Lower leg skin (tissue), 4 donors: ENCODE measurements around the gene WDR18. TPM values are rescaled to one million over a fixed set of nuclear protein-coding genes. Genes with fewer than 3 reads are reported as not detected.
"Not testable (repeated sequence)": the region's sequence is repeated elsewhere in the genome, so short reads cannot be mapped to it uniquely, and the experiment has no call there.

ENCODE experiments used
- DNase-seq, 2 donors: peaks; one replicate each; pipeline ENCODE4 v3.0.0-alpha.2; 2019; ENCODE audit warnings: low spot score in 2 of 2
- H3K4me3 ChIP-seq: fragments of 200-600 bp; sonication (generic); 2 replicates; pipeline ENCODE4 v1.5.1; 2017; ENCODE audit warnings: mild to moderate bottlenecking, low read depth; ENCODE audit not compliant: poor library complexity, severe bottlenecking
- CTCF ChIP-seq, 3 donors: fragments of 450-650 bp; IDR thresholded peaks; one replicate each; pipeline ENCODE4 v1.5.1; 2016; ENCODE audit warnings: antibody characterized with exemption in 3 of 3, mild to moderate bottlenecking in 3 of 3, moderate library complexity in 2 of 3
- POLR2A ChIP-seq, 2 donors: fragments of 450-650 bp; IDR thresholded peaks; one replicate each; pipeline ENCODE4 v1.6.1; 2016 to 2017; ENCODE audit warnings: antibody characterized with exemption in 2 of 2, mild to moderate bottlenecking in 1 of 2, moderate library complexity in 1 of 2
- WGBS, 2 donors: methylation state at CpG; one replicate each; pipeline ENCODE4 v1.1.5; 2018; 5-methylcytosine and 5-hydroxymethylcytosine counted together
- intact Hi-C: fragments of 100-400 bp; cut with DNase I; formaldehyde crosslinking; loops from one replicate; pipeline ENCODE4 v1.15.0; 2023; ENCODE audit warnings: low total_unique reads
- total RNA-seq, 4 donors: library from RNA; depleted of rRNA; stranded (reverse); fragments of >200 nt; gene quantifications; one replicate each; pipeline ENCODE4 v1.1.0, GENCODE V29; 2016

The WDR18 gene
- total RNA-seq, 4 donors from 2014 or later = 29.0 to 66.9 (median 39.9) TPM

GRCh38 chr19:953445-954271 lies 30.5 kb upstream of the WDR18 start:
- no peak overlapping the region for H3K4me3 ChIP-seq
- TF ChIP-seq POLR2A (IDR thresholded peaks at IDR 0.05) = no peak
- TF ChIP-seq CTCF (IDR thresholded peaks at IDR 0.05) = no peak
- 56 to 59% methylated on average over 31 to 33 of the region's 33 CpGs for WGBS, 2 donors

GRCh38 chr19:954272-954671 lies 29.9 kb upstream of the WDR18 start:
- WGBS, 2 donors = 82 to 84% methylated on average over 13 to 14 of the region's 14 CpGs
- DNase-seq = no peak
- intact Hi-C loops = no loop called here

More at GRCh38 chr19:953445-954271, 30.5 kb upstream of the WDR18 start:
- intact Hi-C loops = no loop called here
- no peak for DNase-seq

GRCh38 chr19:954672-955494 lies 29.3 kb upstream of the WDR18 start:
- no peak for DNase-seq
- TF ChIP-seq CTCF (IDR thresholded peaks at IDR 0.05) = no peak
- TF ChIP-seq POLR2A (IDR thresholded peaks at IDR 0.05) = no peak
- no peak overlapping the region for H3K4me3 ChIP-seq
- intact Hi-C loops = no loop called here
- WGBS, 2 donors = 86 to 89% methylated on average over 32 to 42 of the region's 43 CpGs

More at GRCh38 chr19:954272-954671, 29.9 kb upstream of the WDR18 start:
- no peak for TF ChIP-seq POLR2A (IDR thresholded peaks at IDR 0.05)
- TF ChIP-seq CTCF (IDR thresholded peaks at IDR 0.05) = no peak
- no peak overlapping the region for H3K4me3 ChIP-seq

GRCh38 chr19:955803-956765 lies 28.1 kb upstream of the WDR18 start:
- no peak for TF ChIP-seq CTCF (IDR thresholded peaks at IDR 0.05)
- no peak for TF ChIP-seq POLR2A (IDR thresholded peaks at IDR 0.05)
- intact Hi-C loops = no loop called here
- no peak for DNase-seq

GRCh38 chr19:956766-957440 lies 27.2 kb upstream of the WDR18 start:
- 46 to 68% methylated on average over 20 to 25 of the region's 27 CpGs for WGBS, 2 donors
- DNase-seq = no peak
- H3K4me3 ChIP-seq = no peak overlapping the region
- no peak for TF ChIP-seq POLR2A (IDR thresholded peaks at IDR 0.05)
- no peak for TF ChIP-seq CTCF (IDR thresholded peaks at IDR 0.05)
- intact Hi-C loops = no loop called here

More at GRCh38 chr19:955803-956765, 28.1 kb upstream of the WDR18 start:
- WGBS, 2 donors = 87 to 90% methylated on average over 54 to 55 of the region's 55 CpGs
- no peak overlapping the region for H3K4me3 ChIP-seq

- WGBS, 2 donors = 84 to 90% methylated on average over 9 of the region's 9 CpGs
- intact Hi-C loops, H3K4me3 ChIP-seq, DNase-seq: not testable (repeated sequence)
Measured at GRCh38 chr19:957578-957977, 26.6 kb upstream of the WDR18 start.
